ENCODE data around the gene RAB10. TPM values are rescaled to one million over a fixed set of nuclear protein-coding genes. Genes with fewer than 3 reads are reported as not detected.
"Not testable (repeated sequence)": the region's sequence is repeated elsewhere in the genome, so short reads cannot be mapped to it uniquely, and the experiment has no call there.

Gene RAB10
- total RNA-seq, 1 experiment from 2014 or later = 130 TPM

GRCh38 chr2:26016012-26016705 lies 17.7 kb upstream of the RAB10 start:
- no peak for TF ChIP-seq CTCF (conservative IDR thresholded peaks at IDR 0.05)
- Histone ChIP-seq H2BK5ac (ENCODE audit: insufficient read length, low read length) (no peak overlapping the region), H2BK15ac (ENCODE audit: low read depth, low read length) (no peak overlapping the region), H3K4me2 (ENCODE audit: insufficient read depth, insufficient read length, low read length) (no peak overlapping the region), H4K91ac (ENCODE audit: insufficient read length, low read depth, low read length) (no peak overlapping the region), H3K79me2 (ENCODE audit: insufficient read depth, low read length) (no peaks in the 10 kb centered on the region), H3K23ac (ENCODE audit: insufficient read length, low read depth, low read length) (no peak overlapping the region), H3T11ph (ENCODE audit: low read length) (no peak overlapping the region), H4K8ac (replicated peaks; ENCODE audit: insufficient read length, low read depth, low read length) (no peak overlapping the region), H3K79me1 (ENCODE audit: insufficient read depth, low read depth, low read length, poor library complexity, severe bottlenecking) (no peaks in the 10 kb centered on the region), H3K27ac (ENCODE audit: insufficient read length, low read depth, low read length) (no peak overlapping the region), H3K4me1 (ENCODE audit: insufficient read depth, low read length) (peaks cover 6% of the 10 kb centered on the region; the same call in 1 of the 2 replicates), H3K56ac (ENCODE audit: insufficient read length, low read depth, low read length) (no peak overlapping the region), H3K9ac (ENCODE audit: extremely low read depth, insufficient read length, low read length) (no peak overlapping the region), H3K18ac (ENCODE audit: insufficient read length, low read depth, low read length) (no peak overlapping the region), H3K27me3 (ENCODE audit: insufficient read depth, low read length) (no peaks in the 10 kb centered on the region), H4K5ac (ENCODE audit: insufficient read length, low read depth, low read length) (no peak overlapping the region), H3K9me3 (ENCODE audit: control insufficient read depth, low read depth, low read length) (no peaks in the 10 kb centered on the region), H2BK20ac (ENCODE audit: low read depth, low read length, poor library complexity, severe bottlenecking) (no peak overlapping the region), H3K4ac (ENCODE audit: low read depth, low read length) (no peak overlapping the region), H3K14ac (ENCODE audit: insufficient read depth, low read length) (no peak overlapping the region), H2AK5ac (ENCODE audit: insufficient read length, low read length) (no peak overlapping the region), H3K23me2 (ENCODE audit: insufficient read length, low read depth, low read length, poor library complexity, severe bottlenecking) (no peaks in the 10 kb centered on the region), H2BK120ac (ENCODE audit: low read depth, low read length, poor library complexity, severe bottlenecking) (no peak overlapping the region), H2AFZ (ENCODE audit: low read length) (no peak overlapping the region), H2BK12ac (ENCODE audit: insufficient read length, low read depth, low read length) (no peak overlapping the region), H4K20me1 (ENCODE audit: control insufficient read depth, insufficient read depth, insufficient read length) (no peaks in the 10 kb centered on the region)
- no peaks in the 10 kb centered on the region for H3K9me3 Mint-ChIP-seq
- H3K4me1 Mint-ChIP-seq = peaks cover 22 to 29% of the 10 kb centered on the region in 2 experiments
- no peak overlapping the region for H3K4me3 Mint-ChIP-seq
- WGBS (ENCODE audit: extremely low coverage, insufficient read length, low lambda C conversion rate) = no CpG with 5 or more reads among the region's 13 CpGs
- no peak for DNase-seq
- no peak overlapping the region for H3K27ac Mint-ChIP-seq
- H3K36me3 Mint-ChIP-seq (ENCODE audit: insufficient read depth in 1 of 3, low read depth in 3 of 3) = no peaks in the 10 kb centered on the region
- no peaks in the 10 kb centered on the region; the same call in 1 of the 2 replicates for H3K27me3 Mint-ChIP-seq (ENCODE audit: low read depth)

DNA sequence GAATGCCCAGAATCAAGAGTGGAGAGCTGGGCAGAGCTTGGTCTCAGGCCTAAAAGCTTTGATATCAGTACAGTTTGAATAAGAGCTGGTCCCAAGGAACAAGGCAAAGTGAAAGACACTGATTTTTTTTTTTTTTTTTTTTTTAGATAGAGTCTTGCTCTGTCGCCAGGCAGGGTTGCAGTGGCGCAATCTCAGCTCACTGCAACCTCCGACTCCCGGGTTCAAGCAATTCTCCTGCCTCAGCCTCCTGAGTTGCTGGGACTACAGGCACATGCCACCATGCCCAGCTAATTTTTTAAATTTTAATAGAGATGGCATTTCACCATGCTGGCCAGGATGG lies 17.2 kb upstream of the RAB10 start:
- not testable (repeated sequence) for H4K5ac ChIP-seq (ENCODE audit: insufficient read length, low read depth, low read length); H2BK20ac ChIP-seq (ENCODE audit: low read depth, low read length, poor library complexity, severe bottlenecking); H4K8ac ChIP-seq (replicated peaks; ENCODE audit: insufficient read length, low read depth, low read length); H2AK5ac ChIP-seq (ENCODE audit: insufficient read length, low read length); H3K56ac ChIP-seq (ENCODE audit: insufficient read length, low read depth, low read length); H3K23ac ChIP-seq (ENCODE audit: insufficient read length, low read depth, low read length); H3K4me3 Mint-ChIP-seq; H3K27ac Mint-ChIP-seq; DNase-seq; H3K79me2 ChIP-seq (ENCODE audit: insufficient read depth, low read length); H3K4me2 ChIP-seq (ENCODE audit: insufficient read depth, insufficient read length, low read length); H3K4me1 ChIP-seq (ENCODE audit: insufficient read depth, low read length); H4K20me1 ChIP-seq (ENCODE audit: control insufficient read depth, insufficient read depth, insufficient read length); H3K27me3 ChIP-seq (ENCODE audit: insufficient read depth, low read length); H3T11ph ChIP-seq (ENCODE audit: low read length); H3K9ac ChIP-seq (ENCODE audit: extremely low read depth, insufficient read length, low read length); H3K14ac ChIP-seq (ENCODE audit: insufficient read depth, low read length); H3K9me3 Mint-ChIP-seq; H3K9me3 ChIP-seq (ENCODE audit: control insufficient read depth, low read depth, low read length); H4K91ac ChIP-seq (ENCODE audit: insufficient read length, low read depth, low read length); H3K18ac ChIP-seq (ENCODE audit: insufficient read length, low read depth, low read length); H3K23me2 ChIP-seq (ENCODE audit: insufficient read length, low read depth, low read length, poor library complexity, severe bottlenecking); H3K27me3 Mint-ChIP-seq (ENCODE audit: low read depth); H3K36me3 Mint-ChIP-seq (ENCODE audit: insufficient read depth in 1 of 3, low read depth in 3 of 3); H3K4ac ChIP-seq (ENCODE audit: low read depth, low read length); H2BK12ac ChIP-seq (ENCODE audit: insufficient read length, low read depth, low read length); H2BK5ac ChIP-seq (ENCODE audit: insufficient read length, low read length); H3K27ac ChIP-seq (ENCODE audit: insufficient read length, low read depth, low read length); H3K79me1 ChIP-seq (ENCODE audit: insufficient read depth, low read depth, low read length, poor library complexity, severe bottlenecking); H2BK15ac ChIP-seq (ENCODE audit: low read depth, low read length); H2BK120ac ChIP-seq (ENCODE audit: low read depth, low read length, poor library complexity, severe bottlenecking); H2AFZ ChIP-seq (ENCODE audit: low read length)
- no CpG with 5 or more reads among the region's 4 CpGs for WGBS (ENCODE audit: extremely low coverage, insufficient read length, low lambda C conversion rate)
- H3K4me1 Mint-ChIP-seq = peaks cover 19 to 24% of the 10 kb centered on the region in 2 experiments

Measured in H9 (cell line).